ELR (cell line): ENCODE results near the gene UBC.
A peak's percentile ranks its signal among the peaks of the same experiment; 100 is the strongest.
"Not testable (repeated sequence)": the region's sequence is repeated elsewhere in the genome, so short reads cannot be mapped to it uniquely, and the experiment has no call there.

Experiments used
- DNase-seq: peaks from one replicate; pipeline ENCODE4 v3.0.0-alpha.2; 2015; ENCODE audit warnings: low read depth

Gene UBC

DNA sequence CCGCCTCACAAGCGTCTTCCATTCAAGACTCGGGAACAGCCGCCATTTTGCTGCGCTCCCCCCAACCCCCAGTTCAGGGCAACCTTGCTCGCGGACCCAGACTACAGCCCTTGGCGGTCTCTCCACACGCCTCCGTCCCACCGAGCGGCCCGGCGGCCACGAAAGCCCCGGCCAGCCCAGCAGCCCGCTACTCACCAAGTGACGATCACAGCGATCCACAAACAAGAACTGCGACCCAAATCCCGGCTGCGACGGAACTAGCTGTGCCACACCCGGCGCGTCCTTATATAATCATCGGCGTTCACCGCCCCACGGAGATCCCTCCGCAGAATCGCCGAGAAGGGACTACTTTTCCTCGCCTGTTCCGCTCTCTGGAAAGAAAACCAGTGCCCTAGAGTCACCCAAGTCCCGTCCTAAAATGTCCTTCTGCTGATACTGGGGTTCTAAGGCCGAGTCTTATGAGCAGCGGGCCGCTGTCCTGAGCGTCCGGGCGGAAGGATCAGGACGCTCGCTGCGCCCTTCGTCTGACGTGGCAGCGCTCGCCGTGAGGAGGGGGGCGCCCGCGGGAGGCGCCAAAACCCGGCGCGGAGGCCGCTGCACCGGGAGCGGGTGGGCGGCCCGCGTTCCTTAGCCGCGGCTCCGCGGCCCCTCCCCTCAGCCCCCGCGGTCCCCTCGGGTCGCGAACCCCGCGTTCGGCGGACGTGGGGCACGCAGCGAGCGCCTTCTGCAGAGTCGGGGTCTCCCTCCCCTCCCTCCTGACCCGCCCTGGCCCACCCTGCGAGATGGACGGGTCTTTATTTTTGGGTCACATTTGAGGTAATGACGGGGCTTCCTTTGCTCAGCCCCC lies at the start of gene UBC:
TSS of gene UBC (minus strand) at position 259 of the 847 bp plus-strand sequence. CDS start 879 bp downstream, outside the sequence.
- peak; percentile 96 for DNase-seq

DNA sequence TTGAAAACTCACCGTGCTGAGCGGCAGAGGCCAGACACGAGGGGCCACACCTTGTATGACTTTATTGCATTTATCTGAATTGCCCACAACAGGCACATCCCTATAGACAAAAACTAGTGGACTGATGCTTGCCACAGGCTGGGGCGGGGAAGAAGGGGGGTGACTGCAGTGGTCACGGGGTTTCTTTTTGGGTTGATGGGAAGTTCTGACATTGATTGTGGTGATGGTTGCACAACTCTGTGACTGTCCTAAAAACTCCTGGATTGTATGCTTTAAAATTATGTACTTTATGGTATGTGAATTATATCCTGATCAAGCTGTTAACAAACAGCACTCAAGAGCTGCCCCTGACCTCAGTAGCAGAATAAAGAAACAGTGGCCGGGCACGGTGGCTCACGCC lies 48.8 kb upstream of the UBC start:
- DNase-seq, result no peak

DNA sequence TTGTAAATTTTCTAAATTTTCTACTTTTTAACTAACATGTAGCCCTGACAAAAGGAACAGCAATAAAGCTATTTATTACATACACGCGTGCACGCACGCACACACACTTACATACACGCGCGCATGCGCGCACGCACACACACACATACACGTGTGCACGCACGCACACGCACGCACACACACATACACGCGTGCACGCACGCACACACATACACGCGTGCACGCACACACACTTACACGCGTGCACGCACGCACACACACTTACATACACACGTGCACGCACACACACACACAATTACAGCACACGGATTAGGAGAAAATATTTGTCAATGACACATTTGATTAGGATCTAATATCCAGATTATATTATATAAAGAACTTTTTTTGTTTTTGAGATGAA lies 46.6 kb upstream of the UBC start:
- DNase-seq, result no peak

DNA sequence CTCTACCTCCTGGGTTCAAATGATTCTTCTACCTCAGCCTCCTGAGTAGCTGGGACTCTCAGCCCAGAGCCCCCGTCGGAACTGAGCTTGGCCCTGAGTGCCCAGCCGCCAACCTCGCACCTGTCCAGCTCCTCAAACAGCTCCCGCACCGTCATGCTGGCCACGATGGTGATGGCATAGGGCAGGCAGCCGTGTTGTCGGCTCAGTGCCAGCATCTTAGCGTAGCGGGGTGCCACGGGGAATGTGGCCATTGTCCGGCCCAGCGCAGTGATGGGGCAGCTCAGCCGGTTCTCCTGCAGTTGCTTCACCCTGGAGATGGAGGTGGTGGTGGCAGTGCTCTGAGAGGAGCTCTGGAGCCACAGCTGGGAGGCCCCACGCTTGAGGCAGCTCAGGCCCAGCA lies 42.1 kb upstream of the UBC start:
- DNase-seq, result no peak

GRCh38 chr12:124954771-124955170 lies 40.3 kb upstream of the UBC start:
- DNase-seq, result no peak

- DNase-seq, result no peak
Measured at GRCh38 chr12:124953689-124954405, 39.4 kb upstream of the UBC start.

DNA sequence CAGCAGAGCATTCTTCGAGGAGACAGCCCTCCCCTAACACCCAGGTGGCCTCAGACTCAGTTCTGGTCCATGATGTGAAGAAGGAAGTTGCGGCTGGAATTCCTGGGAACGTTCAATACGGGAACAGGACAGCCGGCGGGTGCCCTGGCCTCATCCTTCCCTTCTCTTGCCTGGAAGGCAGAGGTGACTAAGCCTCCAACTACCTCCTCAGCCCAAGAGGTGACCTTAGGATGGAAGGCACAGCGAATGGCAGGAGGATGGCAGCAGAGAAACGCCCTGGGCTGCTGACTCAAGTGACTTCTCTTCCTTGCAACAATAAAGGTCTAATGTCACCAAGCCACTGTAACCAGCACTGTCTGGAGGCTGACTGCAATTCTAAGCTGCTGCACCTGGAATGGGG lies 38.4 kb upstream of the UBC start:
- peak; percentile 65 for DNase-seq

- no peak for DNase-seq
Measured at GRCh38 chr12:124952295-124952694, 37.8 kb upstream of the UBC start.

DNA sequence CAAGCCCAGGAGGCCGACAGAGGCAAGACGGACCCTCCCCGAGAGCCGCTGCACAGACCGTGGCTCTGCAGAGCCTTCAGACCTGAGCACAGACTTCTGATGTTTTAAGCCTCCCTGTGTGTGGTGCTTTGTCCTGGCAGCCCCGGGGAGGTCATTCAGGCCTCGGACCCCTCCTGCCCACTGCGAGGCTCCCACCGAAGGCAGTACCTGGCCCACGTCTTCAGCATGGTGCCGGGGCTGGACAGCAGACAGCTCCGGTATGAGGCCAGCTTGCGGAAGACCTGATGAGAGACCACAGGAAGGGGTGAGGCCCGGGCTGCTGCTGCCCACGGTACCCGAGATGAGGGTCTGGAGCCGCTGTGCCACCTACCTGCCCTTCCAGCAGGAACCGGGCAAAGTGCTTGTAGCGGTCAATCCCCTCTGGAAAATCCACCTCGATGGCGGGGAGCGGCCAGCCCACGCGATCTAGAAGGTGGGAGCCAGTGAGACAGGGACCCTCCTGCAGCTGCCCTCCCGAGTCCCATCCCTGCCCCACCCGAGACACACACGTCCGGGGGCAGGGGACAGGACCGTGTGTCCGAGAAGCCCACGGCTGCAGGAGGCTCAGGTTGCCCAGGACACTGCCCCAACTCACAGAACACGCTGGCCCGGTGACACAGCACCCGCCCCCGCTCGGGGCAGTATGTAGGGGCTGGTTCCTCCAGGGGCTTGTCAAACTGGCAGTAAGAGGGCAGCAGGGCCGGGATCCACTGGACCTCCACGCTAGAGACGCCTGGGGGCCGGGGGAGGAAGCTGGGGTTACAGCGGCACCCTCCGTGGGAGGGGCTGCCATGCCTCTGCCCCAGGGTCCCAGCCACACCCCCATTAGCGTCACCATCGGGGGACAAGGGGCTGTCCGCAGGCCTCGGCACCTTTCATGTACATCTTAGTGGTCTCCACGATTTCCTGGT lies 35.6 kb upstream of the UBC start:
- no peak for DNase-seq

- DNase-seq, result no peak
Measured at GRCh38 chr12:124949066-124949465, 34.6 kb upstream of the UBC start.

DNA sequence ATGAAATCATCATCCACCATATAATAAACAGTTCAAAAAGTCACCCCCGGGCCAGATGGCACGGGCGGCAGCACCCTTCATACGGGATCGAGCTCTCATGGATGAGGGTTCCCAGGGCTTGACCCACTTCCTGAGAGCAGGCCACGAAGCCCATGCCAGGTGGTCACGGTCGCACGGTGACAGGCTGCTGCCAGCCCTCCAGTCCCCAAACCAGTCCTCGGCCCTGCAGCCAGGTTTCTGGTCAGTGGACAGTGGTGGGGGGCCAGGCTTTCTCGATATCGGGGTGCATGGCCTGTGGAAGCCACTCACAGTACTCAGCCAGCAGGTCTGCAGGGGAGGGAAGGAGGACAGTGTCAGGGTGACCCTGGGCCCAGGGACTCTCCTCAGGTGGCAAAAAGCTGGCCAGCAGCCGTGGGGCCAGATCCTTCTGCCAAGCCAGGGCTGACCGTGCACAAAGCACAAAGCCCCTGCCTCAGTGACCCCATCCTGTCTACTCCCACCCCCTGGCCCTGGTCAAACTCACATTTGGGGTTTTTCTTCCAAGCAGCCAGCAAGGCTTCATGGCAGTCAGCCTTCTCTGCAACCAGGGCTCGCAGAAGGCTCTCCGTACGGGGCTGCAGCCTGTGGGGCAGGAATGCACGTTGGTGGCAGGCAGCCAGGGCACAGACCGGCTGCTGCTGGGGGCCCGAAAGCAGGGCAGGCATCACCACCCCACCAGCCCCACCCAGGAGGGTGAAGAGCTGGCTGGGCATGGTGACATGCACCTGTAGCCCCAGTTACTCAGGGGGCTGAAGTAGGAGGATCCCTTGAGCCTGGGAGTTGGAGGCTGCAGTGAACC lies 33.3 kb upstream of the UBC start:
- no peak for DNase-seq

DNA sequence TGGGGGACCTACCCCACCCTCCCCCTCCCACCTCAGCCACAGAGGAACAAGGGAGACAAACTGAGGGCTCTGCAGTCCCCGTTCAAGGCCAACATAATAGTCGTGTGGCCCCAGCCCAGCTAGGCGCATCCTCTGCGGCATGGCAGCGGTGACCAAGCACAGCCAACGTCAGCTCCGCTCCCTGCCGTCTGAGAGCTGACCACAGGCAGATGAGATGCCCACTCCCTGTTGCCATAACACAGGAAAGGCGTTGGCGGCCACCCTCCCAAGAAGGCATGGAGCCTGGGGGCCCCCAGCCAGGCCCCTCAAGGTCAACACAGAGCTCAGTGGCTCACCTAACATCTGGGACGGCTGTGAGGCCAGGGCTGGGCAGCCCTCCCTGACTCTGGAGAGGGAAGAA lies 32.6 kb upstream of the UBC start:
- no peak for DNase-seq

- no peak for DNase-seq
Measured at GRCh38 chr12:124946447-124946793, 32.0 kb upstream of the UBC start.

DNA sequence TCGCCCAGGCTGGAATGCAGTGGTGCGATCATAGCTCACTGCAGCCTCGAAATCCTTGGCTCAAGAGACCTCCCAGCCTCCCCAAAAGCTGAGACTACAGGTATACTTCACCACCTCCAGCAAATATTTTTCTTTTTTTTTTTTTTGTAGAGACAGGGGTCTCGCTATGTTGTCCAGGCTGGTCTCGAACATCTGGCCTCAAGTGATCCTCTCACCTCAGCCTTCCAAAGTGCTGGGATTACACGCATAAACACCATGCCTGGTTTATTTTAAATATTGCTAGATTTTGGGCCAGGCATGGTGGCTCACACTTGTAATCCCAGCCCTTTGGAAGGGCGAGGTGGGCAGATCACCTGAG lies 26.7 kb upstream of the UBC start:
- DNase-seq, result no peak

DNA sequence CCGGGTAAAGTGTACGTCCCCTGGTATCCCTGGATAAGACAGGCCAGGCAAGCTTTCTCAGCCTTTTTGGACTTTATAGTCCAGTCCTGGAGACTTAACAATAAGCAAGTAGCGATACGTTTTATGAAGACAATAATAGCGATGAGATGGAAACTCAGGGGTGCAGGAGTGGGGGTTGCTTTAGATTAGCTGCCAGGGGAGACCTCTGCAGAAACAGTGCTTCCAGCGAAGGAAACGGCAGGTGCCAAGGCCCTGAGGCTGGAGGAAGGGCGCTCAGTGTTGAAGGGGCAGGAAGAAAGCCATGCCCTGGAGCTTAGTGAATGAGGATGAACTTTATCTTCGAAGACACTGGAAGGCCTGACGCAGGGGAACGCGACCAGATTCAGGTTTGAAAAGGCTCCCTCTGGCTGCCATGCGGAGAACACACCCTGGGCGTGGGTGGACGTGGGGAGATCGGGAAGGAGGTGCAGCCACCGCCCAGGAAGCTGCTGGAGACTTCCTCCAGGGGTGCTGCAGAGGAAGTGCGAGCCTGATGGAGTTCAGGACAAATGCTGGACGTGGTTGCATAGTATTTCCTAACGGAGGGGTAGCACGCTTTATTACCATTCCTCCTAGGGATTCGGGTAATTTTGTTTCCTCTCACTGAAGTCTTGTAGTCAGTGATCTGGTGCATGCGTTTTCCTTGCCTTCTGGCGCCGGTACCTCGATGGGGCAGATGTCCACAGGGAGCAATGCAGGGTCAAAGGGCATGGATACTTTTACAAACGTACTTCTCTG lies 26.1 kb upstream of the UBC start:
- peak; percentile 96 for DNase-seq

GRCh38 chr12:124940143-124940392 lies 25.6 kb upstream of the UBC start:
- DNase-seq, result no peak

DNA sequence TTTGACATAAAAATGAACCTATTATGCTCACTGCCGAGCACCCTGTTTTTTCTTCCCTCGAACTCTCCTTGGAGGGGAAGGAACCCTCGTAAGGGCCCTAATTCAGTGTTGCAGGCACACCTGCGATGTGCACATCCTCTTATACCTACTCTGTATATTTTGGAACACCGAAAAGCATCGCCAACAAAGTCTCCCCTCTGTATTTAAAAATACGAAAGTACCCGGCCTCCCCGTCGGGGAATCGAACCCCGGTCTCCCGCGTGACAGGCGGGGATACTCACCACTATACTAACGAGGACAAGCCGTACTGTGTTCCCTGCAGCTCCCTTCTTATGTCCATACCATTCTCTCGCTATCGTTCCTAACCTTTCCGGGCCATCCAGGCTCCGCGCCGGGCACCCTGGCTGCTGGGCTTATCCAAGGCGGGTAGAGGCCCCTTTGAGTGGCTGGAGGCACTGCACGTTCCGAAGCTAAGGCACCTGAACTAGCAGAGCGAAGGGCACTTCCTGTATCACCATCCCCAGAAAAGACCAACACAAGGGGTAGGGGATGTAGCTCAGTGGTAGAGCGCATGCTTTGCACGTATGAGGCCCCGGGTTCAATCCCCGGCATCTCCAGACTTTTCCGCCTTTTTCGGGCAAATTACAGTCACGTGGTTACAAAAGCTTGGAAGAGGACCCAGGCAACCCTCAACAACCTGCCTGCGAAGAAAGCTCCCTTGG lies 25.1 kb upstream of the UBC start:
- peak; percentile 96 for DNase-seq

DNA sequence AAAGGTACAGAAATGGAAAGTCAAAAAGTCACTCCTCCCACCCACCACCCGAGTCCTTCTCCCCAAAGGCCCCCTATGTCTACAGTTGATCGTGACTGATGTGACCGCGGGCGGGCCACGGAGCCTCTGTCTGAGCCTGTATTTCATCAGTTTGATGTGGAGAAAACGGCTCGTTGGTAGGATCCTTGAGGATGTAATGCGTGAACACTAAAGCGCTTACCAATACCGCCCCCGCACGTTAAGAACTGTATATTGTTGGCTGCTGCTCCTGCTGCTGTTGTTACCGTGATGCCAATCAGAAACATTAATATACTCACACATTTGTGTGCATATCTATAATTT lies 24.6 kb upstream of the UBC start:
- DNase-seq, result peak; percentile 92

DNA sequence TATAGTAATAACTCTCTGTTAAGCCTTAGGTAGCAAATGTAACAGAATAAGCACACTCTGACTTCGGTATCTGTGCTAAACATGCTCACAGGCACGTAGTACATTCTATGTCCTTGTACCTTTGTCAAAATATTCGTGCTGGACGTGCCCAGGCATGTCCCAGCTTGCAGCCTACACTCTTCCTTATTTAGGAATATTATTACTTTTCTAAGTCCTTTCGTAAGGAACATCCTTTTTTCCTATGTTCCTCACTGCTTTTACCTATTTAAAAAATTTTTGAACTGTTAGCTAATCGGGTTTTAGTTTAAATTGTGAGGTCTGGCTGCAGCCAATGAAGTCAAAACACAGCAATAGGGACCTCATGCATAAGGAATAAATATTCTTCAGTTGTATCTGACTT lies 24.1 kb upstream of the UBC start:
- DNase-seq, result peak; percentile 25

GRCh38 chr12:124938108-124938507 lies 23.7 kb upstream of the UBC start:
- DNase-seq, result no peak

DNA sequence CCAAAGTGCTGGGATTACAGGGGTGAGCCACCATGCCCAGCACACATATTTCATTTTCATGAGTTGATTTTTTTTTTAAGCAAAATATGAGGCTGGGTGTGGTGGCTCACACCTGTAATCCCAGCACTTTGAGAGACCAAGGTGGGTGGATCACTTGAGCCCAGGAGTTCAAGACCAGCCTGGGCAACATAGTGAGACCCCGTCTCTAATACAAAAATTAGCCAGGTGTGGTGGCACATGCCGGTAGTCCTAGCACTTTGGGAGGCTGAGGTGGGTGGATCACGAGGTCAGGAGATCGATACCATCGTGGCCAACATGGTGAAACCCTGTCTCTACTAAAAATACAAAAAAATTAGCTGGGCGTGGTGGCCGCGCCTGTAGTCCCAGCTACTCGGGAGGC lies 17.1 kb upstream of the UBC start:
- DNase-seq, result not testable (repeated sequence)
